SK-N-SH treated with all-trans-retinoic acid at 6 μM for 48 hours (cell line): Measurements from ENCODE around the gene HSDL1.
"Not testable (repeated sequence)": the region's sequence is repeated elsewhere in the genome, so short reads cannot be mapped to it uniquely, and the experiment has no call there.

Experiments used
- ARNTL ChIP-seq: fragments of 450-650 bp; formaldehyde crosslinking; IDR thresholded peaks from 2 replicates; pipeline ENCODE4 v1.5.0; 2020; ENCODE audit warnings: low read depth, mild to moderate bottlenecking, moderate library complexity, borderline replicate concordance
- CREB5 ChIP-seq: fragments of 250-450 bp; sonication (Bioruptor Pico); IDR thresholded peaks from 2 replicates; pipeline ENCODE4 v1.5.1; 2020; ENCODE audit warnings: low read depth, mild to moderate bottlenecking, moderate library complexity
- CSDC2 ChIP-seq: fragments of 250-450 bp; sonication (Bioruptor Pico); IDR thresholded peaks from 2 replicates; pipeline ENCODE4 v1.5.0; 2020; ENCODE audit warnings: mild to moderate bottlenecking, moderate library complexity
- CSRNP3 ChIP-seq: fragments of 250-450 bp; sonication (Bioruptor Pico); IDR thresholded peaks from 2 replicates; pipeline ENCODE4 v1.5.1; 2021; ENCODE audit warnings: mild to moderate bottlenecking, moderate library complexity
- ISL1 ChIP-seq: fragments of 250-450 bp; sonication (Bioruptor Pico); IDR thresholded peaks from 2 replicates; pipeline ENCODE4 v2.1.2; 2022; ENCODE audit warnings: mild to moderate bottlenecking, moderate library complexity
- PATZ1 ChIP-seq: fragments of 250-450 bp; sonication (Bioruptor Pico); IDR thresholded peaks from 2 replicates; pipeline ENCODE4 v1.8.0; 2020; ENCODE audit warnings: mild to moderate bottlenecking, moderate library complexity, borderline replicate concordance
- POU6F1 ChIP-seq: fragments of 250-450 bp; sonication (Bioruptor Pico); IDR thresholded peaks from 2 replicates; pipeline ENCODE4 v1.8.0; 2021; ENCODE audit warnings: low read depth, mild to moderate bottlenecking, moderate library complexity, borderline replicate concordance
- RARB ChIP-seq: fragments of 250-450 bp; sonication (Bioruptor Pico); IDR thresholded peaks from 2 replicates; pipeline ENCODE4 v1.8.0; 2021; ENCODE audit warnings: mild to moderate bottlenecking, moderate library complexity
- SNAI2 ChIP-seq: fragments of 250-450 bp; sonication (Bioruptor Pico); IDR thresholded peaks from 2 replicates; pipeline ENCODE4 v1.5.0; 2020; ENCODE audit warnings: mild to moderate bottlenecking, moderate library complexity
- TOX ChIP-seq: fragments of 250-450 bp; sonication (Bioruptor Pico); IDR thresholded peaks from 2 replicates; pipeline ENCODE4 v1.8.0; 2021; ENCODE audit warnings: mild to moderate bottlenecking, moderate library complexity, borderline replicate concordance
- ZFP3 ChIP-seq: fragments of 250-450 bp; sonication (Bioruptor Pico); IDR thresholded peaks from 2 replicates; pipeline ENCODE4 v1.5.0; 2020; ENCODE audit warnings: mild to moderate bottlenecking, moderate library complexity
- ZFP30 ChIP-seq: fragments of 450-650 bp; formaldehyde crosslinking; IDR thresholded peaks from 2 replicates; pipeline ENCODE4 v1.5.0; 2022; ENCODE audit warnings: mild to moderate bottlenecking, moderate library complexity

- TF ChIP-seq PATZ1 (CRISPR knock-in tag); ZFP3; CREB5 (CRISPR knock-in tag); TOX (CRISPR knock-in tag); ZFP30 (CRISPR knock-in tag); ARNTL (CRISPR knock-in tag); RARB; ISL1 (CRISPR knock-in tag); SNAI2; CSRNP3 (CRISPR knock-in tag); CSDC2 (CRISPR knock-in tag); POU6F1 (CRISPR knock-in tag): not testable (repeated sequence)
Measured at GRCh38 chr16:84111949-84112348, 33.0 kb downstream of the HSDL1 start.
